GM18519 (cell line): ENCODE data around the gene COL4A1.

ENCODE experiments used
- ATAC-seq: cut with Tn5 transposase; IDR thresholded peaks from one replicate; pipeline ENCODE4 v1.9.1; 2021; ENCODE audit warnings: mild to moderate bottlenecking, moderate library complexity; ENCODE audit not compliant: unreplicated experiment, low FRiP score

The COL4A1 gene

DNA sequence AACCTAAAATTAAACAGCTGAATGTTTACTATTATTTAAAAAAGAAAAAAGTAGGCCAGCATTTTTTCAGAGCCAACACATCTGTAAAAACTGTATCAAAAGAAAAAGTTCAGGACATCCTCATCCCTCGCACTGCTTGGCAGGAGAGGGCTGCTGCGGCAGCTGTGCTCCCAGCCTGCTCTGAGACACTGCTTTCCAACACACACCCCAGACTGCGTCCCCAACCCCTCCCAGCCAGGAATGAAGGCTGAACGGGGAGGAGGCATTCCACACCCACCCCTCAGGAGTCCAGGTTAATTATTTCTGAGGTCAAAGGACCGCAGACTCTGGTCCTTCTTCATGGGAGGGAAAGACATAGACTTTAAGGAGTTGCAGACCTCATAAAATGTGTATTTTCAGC lies 43.1 kb downstream of the COL4A1 start:
- no peak for ATAC-seq

DNA sequence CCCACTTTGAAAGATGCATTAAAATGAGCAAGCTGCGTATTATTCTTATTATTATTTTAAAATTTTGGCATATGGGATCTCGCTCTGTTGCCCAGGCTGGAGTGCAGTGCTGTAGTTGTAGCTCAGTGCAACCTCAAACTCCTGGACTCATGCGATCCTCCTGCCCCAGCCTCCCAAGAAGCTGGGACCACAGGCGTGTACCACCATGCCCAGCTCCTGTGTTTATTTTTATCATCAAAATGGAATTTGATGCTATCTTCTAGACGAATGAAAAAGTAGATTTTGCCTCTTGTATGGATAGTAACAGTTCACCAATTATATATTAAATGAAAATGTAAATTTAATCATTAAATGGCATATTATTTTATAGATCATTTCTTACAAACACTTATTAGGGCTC lies 43.6 kb downstream of the COL4A1 start:
- ATAC-seq: no peak

DNA sequence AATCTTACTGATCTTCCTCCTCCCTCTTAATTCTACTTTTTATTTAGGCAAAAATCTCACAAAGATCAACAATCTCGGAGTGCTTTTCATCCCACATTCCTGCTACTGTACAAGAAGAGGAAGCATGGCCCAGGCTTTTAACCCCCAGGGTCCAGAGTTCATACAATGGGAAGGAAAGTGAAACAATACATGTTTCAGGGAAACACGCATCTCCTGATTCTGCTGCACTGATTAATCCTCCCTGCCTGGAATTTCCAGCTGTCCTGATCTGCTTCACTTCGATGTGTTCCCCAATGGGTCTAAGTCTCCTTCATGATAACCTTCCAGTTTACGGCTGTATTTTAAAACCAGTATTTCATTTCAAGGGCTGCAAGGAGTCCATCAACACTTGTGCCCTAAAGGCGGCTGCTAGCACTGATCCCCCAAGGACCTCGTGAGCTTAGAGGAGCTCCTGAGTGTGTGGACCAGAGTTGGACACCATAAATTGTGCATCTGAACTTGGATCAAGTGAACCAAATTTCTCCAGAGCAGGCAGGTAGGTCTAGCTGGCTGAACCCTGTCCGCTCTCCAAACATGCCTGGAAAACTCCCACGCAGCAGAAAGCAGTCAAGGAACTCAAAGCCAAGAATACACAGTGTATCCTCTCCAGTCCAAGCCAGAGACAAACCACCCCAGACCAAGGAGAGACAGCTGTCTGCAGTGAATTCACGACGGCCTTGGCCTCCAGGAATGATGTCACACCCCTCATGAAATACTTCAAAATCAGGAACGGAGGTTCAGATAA lies 44.3 kb downstream of the COL4A1 start:
- ATAC-seq: no peak

- no peak for ATAC-seq
These were observed 44.9 kb downstream of the COL4A1 start for GRCh38 chr13:110262082-110262436.

DNA sequence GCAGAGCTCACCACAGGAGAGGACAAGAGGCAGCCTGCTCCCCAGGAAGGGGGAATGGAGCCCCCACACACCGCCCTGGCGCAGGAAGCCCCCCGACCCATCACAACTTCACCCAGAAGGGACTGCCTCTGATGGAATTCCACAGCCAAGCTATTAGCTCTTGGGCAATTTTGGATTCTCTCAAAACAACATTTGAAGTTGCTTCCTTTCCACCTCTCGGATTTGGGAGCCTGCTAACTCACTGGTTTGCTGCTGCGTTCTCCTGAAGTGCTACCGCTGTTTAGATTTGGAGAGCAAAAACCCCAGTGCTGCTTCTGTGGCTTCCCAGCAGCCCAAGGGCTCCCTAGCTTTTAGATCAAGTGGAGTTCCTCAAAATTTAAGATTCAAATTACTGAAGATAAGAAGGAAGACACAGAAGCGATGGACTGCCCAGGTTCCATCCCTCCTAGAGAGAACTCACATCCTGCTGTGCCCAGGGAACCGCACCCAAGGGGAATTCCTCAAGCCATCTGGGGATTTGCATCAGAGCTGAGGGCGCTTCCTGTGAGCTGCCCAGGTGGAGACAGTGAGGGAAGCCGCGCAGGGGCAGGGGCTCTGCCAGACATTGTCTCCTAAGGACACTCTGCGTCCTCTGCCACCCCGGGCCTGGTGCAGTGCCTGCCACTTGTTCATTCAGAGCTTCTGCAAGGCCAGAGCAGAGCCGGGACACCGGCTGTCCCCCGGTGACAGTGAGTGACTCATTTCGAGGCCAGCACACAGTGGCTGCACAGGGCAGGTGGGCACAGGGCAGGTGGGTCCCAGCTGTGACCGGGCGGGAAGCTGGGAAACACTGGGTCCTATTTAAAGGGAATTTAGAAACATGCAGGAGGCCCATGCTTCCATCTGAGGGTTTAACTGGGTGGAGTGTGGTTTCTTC lies 45.5 kb downstream of the COL4A1 start:
- ATAC-seq: no peak

DNA sequence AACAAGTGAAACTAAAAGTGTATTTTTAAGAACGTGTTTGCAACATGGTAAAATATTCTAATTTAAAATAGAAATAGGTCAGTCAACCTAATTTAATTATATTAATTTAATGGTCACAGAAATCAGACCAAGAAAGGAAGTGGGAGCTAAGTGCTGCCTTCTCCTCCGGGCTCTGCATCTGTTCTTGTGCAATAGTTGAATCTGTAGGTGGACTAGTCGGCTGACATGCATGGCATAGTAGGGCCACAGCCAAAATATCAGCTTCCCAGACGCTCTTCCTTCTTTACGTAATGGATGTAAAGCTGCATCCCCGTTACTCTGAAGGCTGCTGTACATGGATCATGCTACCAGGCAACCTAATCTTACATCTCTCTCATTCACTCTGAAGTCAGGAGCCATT lies 47.3 kb downstream of the COL4A1 start:
- no peak for ATAC-seq

GRCh38 chr13:110258876-110259631 lies 47.9 kb downstream of the COL4A1 start:
- no peak for ATAC-seq

DNA sequence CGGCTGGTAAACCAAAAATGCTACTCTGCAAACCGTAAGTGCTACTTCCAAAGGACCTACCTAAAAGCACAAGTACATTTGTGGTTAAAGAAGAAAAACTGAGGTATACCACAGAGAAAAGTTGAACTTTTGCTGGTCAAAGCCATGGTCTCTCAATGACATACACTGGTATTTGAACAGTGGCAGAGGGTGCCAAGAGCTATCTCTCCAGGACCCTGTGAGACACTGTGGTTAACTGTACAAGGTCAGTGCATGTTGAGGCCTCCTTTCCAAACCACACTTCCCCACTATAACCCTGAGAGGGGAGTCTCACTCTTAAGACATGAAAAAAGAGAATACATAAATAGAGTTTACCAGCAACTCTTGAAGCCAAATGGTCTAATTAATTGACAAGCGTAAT lies 49.5 kb downstream of the COL4A1 start:
- no peak for ATAC-seq

DNA sequence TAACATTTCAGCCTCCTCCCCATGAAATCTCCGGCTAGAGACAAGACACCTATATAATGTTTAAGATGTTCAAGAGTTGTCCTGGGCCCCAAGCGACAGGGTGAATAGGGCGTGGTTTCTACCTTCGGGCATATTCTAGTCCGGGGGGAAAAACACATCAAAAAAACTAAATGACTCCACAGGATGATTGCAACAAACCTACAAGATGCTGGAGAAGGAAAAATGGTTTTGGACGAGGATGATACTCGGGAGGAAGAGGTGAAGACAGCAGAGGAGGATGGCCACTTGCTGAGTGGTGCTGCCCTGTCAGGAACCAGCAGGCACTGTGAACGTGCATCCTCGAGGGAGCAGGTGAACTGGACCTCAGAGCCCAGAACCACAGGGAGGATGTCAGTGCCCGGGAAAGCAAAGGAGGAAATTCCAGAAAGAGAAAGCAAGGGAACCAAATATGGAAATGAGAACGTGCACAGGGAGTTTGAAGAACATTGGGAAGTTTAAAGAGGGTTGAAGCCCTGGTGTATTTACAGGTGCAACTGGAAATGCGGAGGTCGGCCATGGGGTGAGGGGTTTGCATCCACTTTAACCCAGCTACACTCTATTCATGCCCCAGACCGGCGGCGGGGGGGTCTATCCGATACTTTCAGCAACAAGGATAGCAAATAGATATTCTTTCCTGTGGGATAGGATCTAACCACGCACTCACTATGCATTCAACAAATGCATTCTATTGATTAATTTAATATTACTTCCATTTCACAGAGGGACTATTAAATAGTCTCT lies 50.6 kb downstream of the COL4A1 start:
- ATAC-seq: no peak

GRCh38 chr13:110254751-110255553 lies 52.0 kb downstream of the COL4A1 start:
- no peak for ATAC-seq

- ATAC-seq: no peak
These were observed 52.7 kb downstream of the COL4A1 start for GRCh38 chr13:110254151-110254679.

DNA sequence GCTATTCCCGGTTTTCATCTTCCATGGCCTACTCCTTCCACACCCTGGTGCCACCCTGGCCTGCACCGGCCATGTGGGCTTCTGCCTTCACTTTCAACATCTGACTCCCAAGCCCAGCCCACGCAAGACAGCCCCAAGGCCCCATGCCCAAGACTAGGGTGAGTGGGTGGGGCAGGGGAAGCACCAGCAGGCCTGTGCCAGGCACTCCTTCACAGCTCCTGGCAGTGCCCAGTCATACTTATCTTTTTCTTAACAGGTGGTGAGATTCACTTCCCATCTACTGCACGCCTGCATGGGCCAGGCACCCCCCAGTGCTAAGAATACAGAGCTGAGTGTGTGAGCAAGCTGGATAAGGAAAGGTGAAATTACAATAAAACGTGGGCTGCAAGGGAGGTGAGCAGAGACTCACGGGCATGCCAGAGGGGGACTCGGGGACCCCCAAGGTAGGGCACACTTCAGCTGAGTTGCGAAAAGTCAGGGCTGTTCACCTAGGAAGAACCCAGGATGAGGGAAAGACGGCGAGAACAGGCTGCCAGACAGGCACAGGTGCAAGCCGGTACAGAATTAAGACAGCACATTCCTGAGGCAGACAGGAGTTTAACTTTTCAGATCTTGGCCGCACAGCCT lies 55.7 kb downstream of the COL4A1 start:
- ATAC-seq: no peak

GRCh38 chr13:110250258-110250891 lies 56.6 kb downstream of the COL4A1 start:
- ATAC-seq: no peak

DNA sequence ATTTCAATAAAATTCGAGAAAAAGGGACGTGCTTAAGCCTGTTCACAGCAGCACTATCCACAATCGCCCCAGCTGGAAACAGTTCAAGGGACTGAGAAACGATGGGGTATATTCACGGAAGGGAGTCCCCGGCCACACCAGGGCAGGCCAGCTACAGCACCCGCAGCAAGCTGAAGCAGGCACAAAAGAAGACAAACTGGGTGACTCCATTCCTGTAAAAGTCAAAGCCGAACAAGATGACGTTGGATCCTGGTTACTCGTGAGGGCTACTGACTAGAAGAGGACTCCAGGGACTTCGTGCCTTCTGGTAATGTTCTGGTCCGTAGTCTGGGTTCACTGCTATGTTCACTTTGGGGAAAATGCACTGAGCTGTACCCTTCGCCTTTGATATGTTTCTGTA lies 57.6 kb downstream of the COL4A1 start:
- ATAC-seq: no peak

DNA sequence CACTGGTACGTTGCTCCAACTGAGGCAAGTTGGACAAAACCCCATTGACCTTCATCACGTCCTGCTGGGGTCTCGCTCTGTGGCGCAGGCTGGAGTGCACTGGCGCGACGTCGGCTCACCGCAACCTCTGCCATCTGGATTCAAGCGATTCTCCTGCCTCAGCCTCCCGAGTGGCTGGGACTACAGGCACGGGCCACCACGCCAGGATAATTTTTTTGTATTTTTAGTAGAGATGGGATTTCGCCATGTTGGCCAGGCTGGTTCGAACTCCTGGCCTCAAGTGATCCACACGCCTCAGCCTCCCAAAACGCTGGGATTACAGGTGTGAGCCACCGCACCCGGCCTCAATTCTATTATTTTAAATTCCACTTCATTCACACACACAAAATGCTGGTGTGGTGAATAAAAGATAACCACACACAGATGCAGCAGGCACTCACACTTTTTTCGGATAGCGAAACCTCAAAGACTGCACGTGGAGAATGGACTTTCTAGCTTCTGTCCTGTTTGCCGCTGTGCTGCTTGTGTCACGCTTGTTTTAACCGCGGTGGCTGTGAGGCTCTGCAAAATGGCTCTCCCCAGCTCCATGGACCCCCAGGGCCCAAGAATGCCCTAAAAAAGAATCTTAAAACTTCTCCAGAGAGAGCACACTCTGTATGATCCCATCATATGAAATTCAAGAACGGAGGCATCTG lies 58.4 kb downstream of the COL4A1 start:
- no peak for ATAC-seq

- no peak for ATAC-seq
These were observed 60.4 kb downstream of the COL4A1 start for GRCh38 chr13:110246530-110246929.

GRCh38 chr13:110245416-110245899 lies 61.5 kb downstream of the COL4A1 start:
- no peak for ATAC-seq

- no peak for ATAC-seq
These were observed 62.0 kb downstream of the COL4A1 start for GRCh38 chr13:110244976-110245375.
